Activated naive CD8-positive, alpha-beta T cell treated with anti-CD3 and anti-CD28 coated beads, Interleukin-2, amount 50 U/mL, for 16 hours (primary cell): ENCODE measurements around the gene HK1.
"Not testable (repeated sequence)": the region's sequence is repeated elsewhere in the genome, so short reads cannot be mapped to it uniquely, and the experiment has no call there.

ENCODE experiments used
- DNase-seq: peaks from one replicate; pipeline ENCODE4 v3.0.0-alpha.2; 2020; ENCODE audit warnings: low read depth, low spot score

The HK1 gene

GRCh38 chr10:69278446-69278963, at the start of gene HK1:
HK1 (plus strand) TSS chr10:69278496.
- DNase-seq = no peak

- DNase-seq = no peak
Observed at GRCh38 chr10:69229616-69229916, 48.7 kb upstream of the HK1 start.

- no peak for DNase-seq
Observed at GRCh38 chr10:69230128-69230527, 48.2 kb upstream of the HK1 start.

GRCh38 chr10:69232252-69232651, 46.0 kb upstream of the HK1 start:
- no peak for DNase-seq

GRCh38 chr10:69232736-69233480, 45.4 kb upstream of the HK1 start:
- no peak for DNase-seq

GRCh38 chr10:69234447-69234846, 43.8 kb upstream of the HK1 start:
- no peak for DNase-seq

- DNase-seq = peak; percentile 73
Observed at GRCh38 chr10:69237528-69238159, 40.7 kb upstream of the HK1 start.

- no peak for DNase-seq
Observed at GRCh38 chr10:69239136-69239535, 39.2 kb upstream of the HK1 start.

- DNase-seq = no peak
Observed at GRCh38 chr10:69239816-69240434, 38.4 kb upstream of the HK1 start.

GRCh38 chr10:69240455-69240854, 37.8 kb upstream of the HK1 start:
- DNase-seq = no peak

- no peak for DNase-seq
Observed at GRCh38 chr10:69241575-69241974, 36.7 kb upstream of the HK1 start.

GRCh38 chr10:69242040-69242851, 36.0 kb upstream of the HK1 start:
- DNase-seq = no peak

- no peak for DNase-seq
Observed at GRCh38 chr10:69242852-69243212, 35.5 kb upstream of the HK1 start.

- no peak for DNase-seq
Observed at GRCh38 chr10:69243817-69244216, 34.5 kb upstream of the HK1 start.

- no peak for DNase-seq
Observed at GRCh38 chr10:69246036-69246435, 32.3 kb upstream of the HK1 start.

GRCh38 chr10:69246581-69247312, 31.5 kb upstream of the HK1 start:
- DNase-seq = no peak

- DNase-seq = no peak
Observed at GRCh38 chr10:69247313-69247710, 31.0 kb upstream of the HK1 start.

- DNase-seq = no peak
Observed at GRCh38 chr10:69248117-69248730, 30.1 kb upstream of the HK1 start.

- no peak for DNase-seq
Observed at GRCh38 chr10:69250041-69250440, 28.3 kb upstream of the HK1 start.

GRCh38 chr10:69251417-69251816, 26.9 kb upstream of the HK1 start:
- DNase-seq = not testable (repeated sequence)

- no peak for DNase-seq
Observed at GRCh38 chr10:69253171-69253570, 25.1 kb upstream of the HK1 start.
